ENCODE data around the gene CDC7. TPM values are rescaled to one million over a fixed set of nuclear protein-coding genes. Genes with fewer than 3 reads are reported as not detected.

The CDC7 gene
- total RNA-seq, 4 donors from 2014 or later, result 1.8 to 2.4 (median 2.1) TPM

GRCh38 chr1:91568261-91568660 lies 67.6 kb downstream of the CDC7 start:
- no peak for TF ChIP-seq CTCF (IDR thresholded peaks at IDR 0.05; ENCODE audit: low read depth)

GRCh38 chr1:91569411-91570119 lies 68.9 kb downstream of the CDC7 start:
- no peak for TF ChIP-seq CTCF (IDR thresholded peaks at IDR 0.05; ENCODE audit: low read depth)

- no peak for TF ChIP-seq CTCF (IDR thresholded peaks at IDR 0.05; ENCODE audit: low read depth)
Measured at GRCh38 chr1:91570120-91570448, 69.4 kb downstream of the CDC7 start.

DNA sequence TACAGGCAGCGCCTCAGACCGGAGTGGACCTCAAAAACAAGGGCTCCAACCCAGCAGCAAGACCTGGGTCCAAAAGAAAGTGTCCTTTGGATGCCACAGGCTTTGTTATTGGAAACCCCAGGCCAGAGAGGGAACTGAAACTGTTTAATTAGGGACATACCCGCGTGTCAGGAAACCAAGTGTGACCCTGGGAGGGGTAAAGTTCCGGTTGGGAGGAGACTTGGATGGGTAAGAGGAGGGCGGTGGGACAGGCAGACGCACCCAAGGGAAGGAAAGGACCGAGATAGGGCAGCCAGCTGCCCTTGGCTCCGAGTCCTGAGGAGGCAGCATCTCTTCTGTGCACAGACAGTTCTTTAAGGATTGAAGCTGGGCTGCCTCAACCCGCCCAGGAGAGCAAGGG lies 71.4 kb downstream of the CDC7 start:
- TF ChIP-seq CTCF (IDR thresholded peaks at IDR 0.05; ENCODE audit: low read depth), result no peak

Other genes starting within 250 kb of the CDC7 start
- gene HFM1, start 96.0 kb upstream of the CDC7 start, total RNA-seq, result 1 to 10 TPM in 2 of 4 donors, under 1 TPM in 2; 0.38 to 3.8 (median 1.1) TPM

Measured in subcutaneous adipose tissue (tissue), 4 donors.